Activated CD4-positive, alpha-beta T cell treated with anti-CD3 and anti-CD28 coated beads, Interleukin-2, Interleukin-6, amounts not matched to agents 100 ng/mL and 50 ng/mL, durations not matched to agents 16 hours and 8 hours (primary cell): ENCODE data around the gene HMGCS1.
"Not testable (repeated sequence)": the region's sequence is repeated elsewhere in the genome, so short reads cannot be mapped to it uniquely, and the experiment has no call there.

Experiments used
- DNase-seq: peaks from one replicate; pipeline ENCODE4 v3.0.0-alpha.2; 2020

HMGCS1 gene

GRCh38 chr5:43312076-43312661 is 1.0 kb downstream of the HMGCS1 start:
- DNase-seq: no peak

GRCh38 chr5:43309637-43310036 is 3.6 kb downstream of the HMGCS1 start:
- no peak for DNase-seq

- no peak for DNase-seq
These were observed 4.1 kb downstream of the HMGCS1 start for GRCh38 chr5:43309122-43309521.

GRCh38 chr5:43306954-43307353 is 6.3 kb downstream of the HMGCS1 start:
- not testable (repeated sequence) for DNase-seq

GRCh38 chr5:43305948-43306565 is 7.2 kb downstream of the HMGCS1 start:
- peak; percentile 51 for DNase-seq

- peak; percentile 62 for DNase-seq
These were observed 8.7 kb downstream of the HMGCS1 start for GRCh38 chr5:43304525-43304924.

GRCh38 chr5:43303242-43303641 is 10.0 kb downstream of the HMGCS1 start:
- DNase-seq: no peak

GRCh38 chr5:43302481-43302880 is 10.7 kb downstream of the HMGCS1 start:
- no peak for DNase-seq

GRCh38 chr5:43301653-43302091 is 11.5 kb downstream of the HMGCS1 start:
- no peak for DNase-seq

GRCh38 chr5:43300112-43300511 is 13.1 kb downstream of the HMGCS1 start:
- DNase-seq: no peak

GRCh38 chr5:43298443-43298842 is 14.8 kb downstream of the HMGCS1 start:
- no peak for DNase-seq

GRCh38 chr5:43296835-43297234 is 16.4 kb downstream of the HMGCS1 start:
- DNase-seq: no peak

GRCh38 chr5:43295202-43295601 is 18.0 kb downstream of the HMGCS1 start:
- DNase-seq: no peak

GRCh38 chr5:43294226-43294625 is 19.0 kb downstream of the HMGCS1 start:
- DNase-seq: no peak

- DNase-seq: no peak
These were observed 22.5 kb downstream of the HMGCS1 start for GRCh38 chr5:43290726-43291125.

GRCh38 chr5:43288269-43288831 is 24.9 kb downstream of the HMGCS1 start:
- no peak for DNase-seq

- no peak for DNase-seq
These were observed 25.7 kb downstream of the HMGCS1 start for GRCh38 chr5:43287493-43287892.

- DNase-seq: no peak
These were observed 26.6 kb downstream of the HMGCS1 start for GRCh38 chr5:43286623-43287022.

GRCh38 chr5:43281840-43282658 is 31.2 kb downstream of the HMGCS1 start:
- DNase-seq: peak; percentile 79

- DNase-seq: no peak
These were observed 33.5 kb downstream of the HMGCS1 start for GRCh38 chr5:43279548-43280274.

- no peak for DNase-seq
These were observed 37.8 kb downstream of the HMGCS1 start for GRCh38 chr5:43275391-43275790.

GRCh38 chr5:43274435-43275114 is 38.6 kb downstream of the HMGCS1 start:
- no peak for DNase-seq
